ENCODE data around the gene BOD1.

GRCh38 chr5:173564106-173564505, 52.3 kb downstream of the BOD1 start:
- TF ChIP-seq CTCF (IDR thresholded peaks at IDR 0.05 in 4 of 5, conservative IDR thresholded peaks at IDR 0.05 in 1 of 5) (no peak), POLR2A (IDR thresholded peaks at IDR 0.05) (no peak)
